ENCODE results near the gene ERAL1.
A peak's percentile ranks its signal among the peaks of the same experiment; 100 is the strongest.

ERAL1 gene

GRCh38 chr17:28862561-28862960, 7.7 kb downstream of the ERAL1 start:
- TF ChIP-seq CTCF (IDR thresholded peaks at IDR 0.05) (no peak), ZFX (IDR thresholded peaks at IDR 0.05; ENCODE audit: borderline replicate concordance) (no peak)
- 0 out of 2 replicates have a peak overlapping the region, but pooled peaks have one; percentile 23 for H3K27ac ChIP-seq

GRCh38 chr17:28863953-28864352, 9.1 kb downstream of the ERAL1 start:
- H3K27ac ChIP-seq, result no peak overlapping the region
- TF ChIP-seq ZFX (IDR thresholded peaks at IDR 0.05; ENCODE audit: borderline replicate concordance) (no peak), CTCF (IDR thresholded peaks at IDR 0.05) (no peak)

GRCh38 chr17:28864991-28865849, 10.4 kb downstream of the ERAL1 start:
- TF ChIP-seq ZFX (IDR thresholded peaks at IDR 0.05; ENCODE audit: borderline replicate concordance) (no peak), CTCF (IDR thresholded peaks at IDR 0.05) (no peak)
- peak overlapping the region; percentile 52 for H3K27ac ChIP-seq

- TF ChIP-seq CTCF (IDR thresholded peaks at IDR 0.05), result no peak
- TF ChIP-seq ZFX (IDR thresholded peaks at IDR 0.05; ENCODE audit: borderline replicate concordance), result no peak
- H3K27ac ChIP-seq, result peak overlapping the region; percentile 52
These were observed 11.3 kb downstream of the ERAL1 start for GRCh38 chr17:28865946-28866752.

- no peak for TF ChIP-seq ZFX (IDR thresholded peaks at IDR 0.05; ENCODE audit: borderline replicate concordance)
- no peak for TF ChIP-seq CTCF (IDR thresholded peaks at IDR 0.05)
- H3K27ac ChIP-seq, result no peak overlapping the region
These were observed 12.5 kb downstream of the ERAL1 start for GRCh38 chr17:28867276-28867675.

GRCh38 chr17:28871056-28871579, 16.3 kb downstream of the ERAL1 start:
- no peak for TF ChIP-seq ZFX (IDR thresholded peaks at IDR 0.05; ENCODE audit: borderline replicate concordance)
- TF ChIP-seq CTCF (IDR thresholded peaks at IDR 0.05), result no peak
- no peak overlapping the region for H3K27ac ChIP-seq
